ENCODE data around the gene CCNQ. TPM values are rescaled to one million over a fixed set of nuclear protein-coding genes. Genes with fewer than 3 reads are reported as not detected.

The CCNQ gene
- polyA plus RNA-seq, 1 donor (not counting 4 experiments of a cell fraction or from before 2014, with no cell fraction given), result 31.1 TPM

DNA sequence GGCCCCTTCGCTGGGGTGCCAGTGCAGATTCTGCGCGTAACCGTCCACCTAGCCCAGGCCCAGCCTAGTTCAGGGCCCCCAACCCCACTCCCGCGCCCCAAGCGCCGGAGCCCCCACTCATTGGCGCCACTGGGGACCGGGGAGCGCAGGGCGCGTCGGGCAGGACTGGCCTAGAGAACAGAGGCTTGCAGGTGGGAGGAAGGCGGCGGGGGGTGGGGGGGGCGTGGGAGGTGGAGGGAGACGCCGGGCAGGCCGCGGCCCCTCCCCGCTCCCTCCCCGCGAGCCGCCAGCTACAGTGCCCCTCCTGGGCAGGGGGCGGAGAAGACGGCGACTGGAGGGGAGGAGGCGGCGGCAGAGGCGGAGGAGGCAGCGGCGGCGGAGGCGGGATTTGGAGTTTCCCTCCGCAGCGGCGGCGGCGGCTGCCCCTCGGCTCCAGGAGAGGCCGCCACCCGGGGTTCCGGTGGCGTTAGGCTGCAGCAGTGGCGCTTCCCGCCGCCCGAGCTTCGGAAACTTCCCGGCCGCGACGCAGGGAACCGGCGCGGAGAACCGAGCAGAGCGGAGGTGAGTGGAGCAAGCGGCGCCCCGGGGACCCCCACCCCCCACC is 43.2 kb upstream of the CCNQ start:
- H3K27me3 ChIP-seq (ENCODE audit: control insufficient read depth, extremely low read depth, insufficient read depth, low read length), result peaks cover 67% of the 10 kb centered on the region
- no peak overlapping the region for H3K4me2 ChIP-seq (ENCODE audit: control insufficient read depth, extremely low read depth, insufficient read depth, low read depth, low read length)
- DNase-seq (ENCODE audit: low read depth, low spot score), result no peak
- H3K79me2 ChIP-seq (ENCODE audit: control insufficient read depth, insufficient read depth, low read length), result no peaks in the 10 kb centered on the region
- no peaks in the 10 kb centered on the region for H3K9me1 ChIP-seq (ENCODE audit: control insufficient read depth, extremely low read depth, insufficient read depth, low read length)
- no peaks in the 10 kb centered on the region for H4K20me1 ChIP-seq (ENCODE audit: control insufficient read depth, extremely low read depth, insufficient read depth, low read length)
- dilution Hi-C loops (cut with MboI; ENCODE audit: extremely low pct_ligation_motif_present, low sequenced_read_pairs), result no loop called here
- no peak overlapping the region for H3K4me3 ChIP-seq (ENCODE audit: control insufficient read depth in 2 of 3, extremely low read depth in 1 of 3, insufficient read depth in 2 of 3, low read depth in 1 of 3, low read length in 3 of 3)
- H2AFZ ChIP-seq (ENCODE audit: control insufficient read depth, low read length), result no peak overlapping the region
- H3K9me3 ChIP-seq (ENCODE audit: control insufficient read depth, low read depth, low read length), result peaks cover 1% of the 10 kb centered on the region
- H3K27ac ChIP-seq (ENCODE audit: control insufficient read depth, insufficient read depth, low read length), result no peak overlapping the region
- TF ChIP-seq EZH2 (IDR thresholded peaks at IDR 0.05; ENCODE audit: low read length) (no peak), CTCF (optimal IDR thresholded peaks at IDR 0.05 in 1 of 3, IDR thresholded peaks at IDR 0.05 in 1 of 3, conservative IDR thresholded peaks at IDR 0.05 in 1 of 3; ENCODE audit: extremely low read depth in 1 of 3, insufficient read depth in 2 of 3, low read length in 3 of 3) (no peak)
- FAIRE-seq, result no peak
- H3K4me1 ChIP-seq (ENCODE audit: control insufficient read depth, extremely low read depth, insufficient read depth, low read length), result peaks cover 10% of the 10 kb centered on the region
- no peak overlapping the region for H3K9ac ChIP-seq (ENCODE audit: control insufficient read depth, extremely low read depth, insufficient read depth, low read length)
- no peaks in the 10 kb centered on the region for H3K36me3 ChIP-seq (ENCODE audit: control insufficient read depth in 2 of 2, extremely low read depth in 1 of 2, insufficient read depth in 2 of 2, low read length in 2 of 2)

- no peak for TF ChIP-seq CTCF (optimal IDR thresholded peaks at IDR 0.05 in 1 of 3, IDR thresholded peaks at IDR 0.05 in 1 of 3, conservative IDR thresholded peaks at IDR 0.05 in 1 of 3; ENCODE audit: extremely low read depth in 1 of 3, insufficient read depth in 2 of 3, low read length in 3 of 3)
- TF ChIP-seq EZH2 (IDR thresholded peaks at IDR 0.05; ENCODE audit: low read length), result peak; percentile 23
- no peak overlapping the region for H3K4me2 ChIP-seq (ENCODE audit: control insufficient read depth, extremely low read depth, insufficient read depth, low read depth, low read length)
- H3K27me3 ChIP-seq (ENCODE audit: control insufficient read depth, extremely low read depth, insufficient read depth, low read length), result peaks cover 67% of the 10 kb centered on the region
- H3K4me1 ChIP-seq (ENCODE audit: control insufficient read depth, extremely low read depth, insufficient read depth, low read length), result peaks cover 9% of the 10 kb centered on the region
- no peaks in the 10 kb centered on the region for H3K79me2 ChIP-seq (ENCODE audit: control insufficient read depth, insufficient read depth, low read length)
- no peak overlapping the region for H2AFZ ChIP-seq (ENCODE audit: control insufficient read depth, low read length)
- H3K9ac ChIP-seq (ENCODE audit: control insufficient read depth, extremely low read depth, insufficient read depth, low read length), result no peak overlapping the region
- H4K20me1 ChIP-seq (ENCODE audit: control insufficient read depth, extremely low read depth, insufficient read depth, low read length), result no peaks in the 10 kb centered on the region
- H3K4me3 ChIP-seq (ENCODE audit: control insufficient read depth in 2 of 3, extremely low read depth in 1 of 3, insufficient read depth in 2 of 3, low read depth in 1 of 3, low read length in 3 of 3), result no peak overlapping the region
- no peaks in the 10 kb centered on the region for H3K9me1 ChIP-seq (ENCODE audit: control insufficient read depth, extremely low read depth, insufficient read depth, low read length)
- peaks cover 1% of the 10 kb centered on the region for H3K9me3 ChIP-seq (ENCODE audit: control insufficient read depth, low read depth, low read length)
- no peak overlapping the region for H3K27ac ChIP-seq (ENCODE audit: control insufficient read depth, insufficient read depth, low read length)
- dilution Hi-C loops (cut with MboI; ENCODE audit: extremely low pct_ligation_motif_present, low sequenced_read_pairs), result no loop called here
- no peak for DNase-seq (ENCODE audit: low read depth, low spot score)
- FAIRE-seq, result no peak
- H3K36me3 ChIP-seq (ENCODE audit: control insufficient read depth in 2 of 2, extremely low read depth in 1 of 2, insufficient read depth in 2 of 2, low read length in 2 of 2), result no peaks in the 10 kb centered on the region
Measured at GRCh38 chrX:153641627-153642026, 42.7 kb upstream of the CCNQ start.
